Transverse colon (tissue), 4 donors: Measurements from ENCODE around the gene FAM83E. TPM values are rescaled to one million over a fixed set of nuclear protein-coding genes. Genes with fewer than 3 reads are reported as not detected.

Experiments used
- DNase-seq: peaks from one replicate; pipeline ENCODE4 v3.0.0-alpha.2; 2019
- H3K27ac ChIP-seq, 4 donors: fragments of 200-600 bp; sonication (generic); 2 replicates each; pipeline ENCODE4 v1.5.1; 2016 to 2018; ENCODE audit warnings: inconsistent platforms in 4 of 4
- H3K27me3 ChIP-seq: fragments of 200-600 bp; sonication (generic); 2 replicates; pipeline ENCODE4 v1.5.1; 2017; ENCODE audit warnings: inconsistent platforms
- H3K36me3 ChIP-seq, 4 donors: fragments of 200-600 bp; sonication (generic); 2 replicates each; pipeline ENCODE4 v1.5.1; 2017 to 2019; ENCODE audit warnings: inconsistent platforms in 4 of 4
- H3K4me1 ChIP-seq, 4 donors: fragments of 200-600 bp; sonication (generic); 2 replicates each; pipeline ENCODE4 v1.5.1; 2017 to 2020; ENCODE audit warnings: inconsistent platforms in 4 of 4
- H3K4me3 ChIP-seq, 4 donors: fragments of 200-600 bp; sonication (generic); 1 replicate in 1 of 4; 2 replicates in 3 of 4; pipeline versions ENCODE4 v1.5.1 to v1.6.1; 2017 to 2019; ENCODE audit warnings: inconsistent platforms in 4 of 4
- H3K9me3 ChIP-seq, 2 donors: fragments of 200-600 bp; sonication (generic); 2 replicates each; pipeline ENCODE4 v1.5.1; 2017 to 2019; ENCODE audit warnings: inconsistent platforms in 2 of 2
- EP300 ChIP-seq: sonication (generic); formaldehyde crosslinking; IDR thresholded peaks from one replicate; pipeline ENCODE4 v1.6.1; 2017; ENCODE audit warnings: antibody characterized with exemption, low read depth
- POLR2A ChIP-seq: fragments of 450-650 bp; IDR thresholded peaks from one replicate; pipeline ENCODE4 v1.6.1; 2016; ENCODE audit warnings: antibody characterized with exemption, mild to moderate bottlenecking, moderate library complexity
- POLR2AphosphoS5 ChIP-seq, 3 donors: sonication (generic); formaldehyde crosslinking; IDR thresholded peaks; one replicate each; pipeline ENCODE4 v1.6.1; 2016; ENCODE audit warnings: antibody characterized with exemption in 3 of 3
- WGBS, 2 donors: methylation state at CpG; one replicate each; pipeline ENCODE4 v1.1.5; 2018; ENCODE audit warnings: low coverage in 1 of 2; 5-methylcytosine and 5-hydroxymethylcytosine counted together
- in situ Hi-C, 4 donors: fragments of 200-750 bp; cut with MboI; loops; one replicate each; pipeline versions ENCODE4 v1.15.0 to v1.15.1; 2017; ENCODE audit warnings: low sequenced_read_pairs in 3 of 4, low pct_ligation_motif_present in 1 of 4, low pct_unique_long_range_greater_than_20kb in 1 of 4
- intact Hi-C: fragments of 100-400 bp; cut with DNase I; formaldehyde crosslinking; loops from one replicate; pipeline ENCODE4 v1.15.1; 2023; ENCODE audit warnings: low total_unique reads
- total RNA-seq, 4 donors: library from RNA; depleted of rRNA; stranded (reverse); fragments of >200 nt; gene quantifications; one replicate each; pipeline ENCODE4 v1.1.0, GENCODE V29; 2016
- TF ChIP-seq, protein P1 (sequence below), 5 experiments: fragments of 200-600 bp in 3 of 5; fragments of 450-650 bp in 2 of 5; sonication (generic) in 3 of 5; IDR thresholded peaks; 1 replicate in 2 of 5; 2 replicates in 3 of 5; pipeline ENCODE4 v1.5.1; 2016 to 2017; ENCODE audit warnings: antibody characterized with exemption in 5 of 5, inconsistent platforms in 3 of 5, mild to moderate bottlenecking in 2 of 5, moderate library complexity in 1 of 5

FAM83E gene
- total RNA-seq, 4 donors from 2014 or later: 97.0 to 746 (median 203) TPM

DNA sequence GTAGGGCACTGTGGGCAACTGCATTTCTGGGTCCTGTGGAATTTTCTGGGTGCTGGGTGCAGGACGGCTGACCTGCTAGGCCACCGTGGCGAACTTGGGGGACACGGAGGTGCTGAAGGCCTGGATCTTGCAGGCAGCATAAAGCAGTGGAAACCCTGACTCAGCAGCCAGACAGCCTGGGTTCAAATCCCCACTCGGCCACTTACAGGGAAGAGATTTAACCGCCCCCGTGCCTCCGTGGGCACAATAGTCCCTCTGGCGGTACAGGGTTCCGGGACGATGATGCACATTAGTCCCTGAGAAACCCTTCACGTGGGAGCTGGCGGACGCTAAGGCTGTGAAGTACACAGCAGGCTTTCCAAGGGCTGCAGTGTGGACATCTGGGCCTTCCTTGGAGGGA is 3.0 kb downstream of the FAM83E start:
- Histone ChIP-seq H3K4me3 (no peak overlapping the region), H3K9me3 (no peaks in the 10 kb centered on the region), H3K27ac (no peak overlapping the region), H3K4me1 (peaks cover 14 to 25% (median 24%) of the 10 kb centered on the region in 4 donors), H3K36me3 (peaks cover 0 to 17% (median 5%) of the 10 kb centered on the region in 4 donors), H3K27me3 (no peaks in the 10 kb centered on the region)
- no peak for DNase-seq
- in situ Hi-C loops (no loop called here), intact Hi-C loops (no loop called here)
- TF ChIP-seq POLR2AphosphoS5 (IDR thresholded peaks at IDR 0.05) (no peak), EP300 (no peak), POLR2A (no peak)
- TF ChIP-seq, protein P1, sequence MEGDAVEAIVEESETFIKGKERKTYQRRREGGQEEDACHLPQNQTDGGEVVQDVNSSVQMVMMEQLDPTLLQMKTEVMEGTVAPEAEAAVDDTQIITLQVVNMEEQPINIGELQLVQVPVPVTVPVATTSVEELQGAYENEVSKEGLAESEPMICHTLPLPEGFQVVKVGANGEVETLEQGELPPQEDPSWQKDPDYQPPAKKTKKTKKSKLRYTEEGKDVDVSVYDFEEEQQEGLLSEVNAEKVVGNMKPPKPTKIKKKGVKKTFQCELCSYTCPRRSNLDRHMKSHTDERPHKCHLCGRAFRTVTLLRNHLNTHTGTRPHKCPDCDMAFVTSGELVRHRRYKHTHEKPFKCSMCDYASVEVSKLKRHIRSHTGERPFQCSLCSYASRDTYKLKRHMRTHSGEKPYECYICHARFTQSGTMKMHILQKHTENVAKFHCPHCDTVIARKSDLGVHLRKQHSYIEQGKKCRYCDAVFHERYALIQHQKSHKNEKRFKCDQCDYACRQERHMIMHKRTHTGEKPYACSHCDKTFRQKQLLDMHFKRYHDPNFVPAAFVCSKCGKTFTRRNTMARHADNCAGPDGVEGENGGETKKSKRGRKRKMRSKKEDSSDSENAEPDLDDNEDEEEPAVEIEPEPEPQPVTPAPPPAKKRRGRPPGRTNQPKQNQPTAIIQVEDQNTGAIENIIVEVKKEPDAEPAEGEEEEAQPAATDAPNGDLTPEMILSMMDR (IDR thresholded peaks at IDR 0.05): no peak
- 90% methylated on average over 14 of the region's 14 CpGs; no CpG with 5 or more reads in 1 of the 2 donors for WGBS, 2 donors

DNA sequence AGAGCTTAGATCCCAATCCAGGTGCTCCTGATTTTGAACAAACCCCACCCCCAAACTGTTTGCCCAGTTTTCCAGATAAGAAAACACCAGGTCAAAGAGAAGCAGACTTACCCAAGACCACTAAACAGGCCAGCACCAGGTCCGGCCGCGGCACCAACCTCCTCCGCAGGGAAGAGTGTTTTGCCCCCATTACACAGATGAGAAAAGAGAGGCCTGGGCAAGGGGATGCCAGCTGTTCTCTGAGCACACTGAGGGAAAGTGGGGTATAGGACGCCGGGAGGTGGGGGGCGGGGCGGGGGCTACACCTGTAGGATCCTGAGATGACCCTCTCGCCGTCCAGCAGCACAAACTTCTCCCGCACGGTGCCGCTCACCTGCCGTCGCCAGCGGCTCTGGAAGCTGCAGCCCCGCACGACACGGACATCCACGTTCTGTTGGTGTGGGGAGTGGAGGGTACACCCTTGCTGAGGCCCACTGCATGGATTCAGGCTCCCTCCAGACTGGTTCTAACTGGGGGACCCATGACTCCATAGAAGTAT is 5.2 kb downstream of the FAM83E start:
- in situ Hi-C loops: no loop called here
- Histone ChIP-seq H3K27ac (no peak overlapping the region), H3K9me3 (no peaks in the 10 kb centered on the region), H3K4me3 (no peak overlapping the region), H3K36me3 (no peaks in the 10 kb centered on the region), H3K4me1 (peaks cover 0 to 12% (median 7%) of the 10 kb centered on the region in 4 donors), H3K27me3 (no peaks in the 10 kb centered on the region)
- 89 to 95% methylated on average over 6 to 20 of the region's 20 CpGs for WGBS, 2 donors
- TF ChIP-seq POLR2A (no peak), EP300 (no peak), POLR2AphosphoS5 (IDR thresholded peaks at IDR 0.05) (no peak)
- TF ChIP-seq, protein P1 (IDR thresholded peaks at IDR 0.05): no peak
- DNase-seq: no peak
- intact Hi-C loops: no loop called here

DNA sequence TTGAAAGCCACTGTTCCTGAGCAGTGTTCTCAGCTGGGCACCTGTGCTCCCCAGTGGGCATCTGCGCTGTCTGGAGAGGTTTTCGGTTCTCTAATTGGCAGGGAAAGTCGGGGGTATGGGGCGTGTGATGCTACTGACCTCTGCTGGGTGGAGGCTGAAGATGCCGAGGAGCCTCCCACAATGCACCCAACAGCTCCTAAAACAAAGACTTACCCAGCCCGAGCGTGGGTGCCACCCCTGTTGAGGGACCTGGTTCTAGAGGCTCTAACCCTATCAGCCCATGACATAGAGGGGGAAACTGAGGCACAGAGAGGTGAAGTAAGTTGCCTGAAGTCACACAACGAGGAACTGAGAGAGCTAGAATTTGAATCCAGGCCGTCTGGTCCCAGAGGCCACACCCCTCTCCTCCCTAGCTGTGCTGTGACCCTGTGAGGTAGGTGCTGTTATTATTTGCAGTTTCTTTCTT is 6.0 kb downstream of the FAM83E start:
- Histone ChIP-seq H3K4me3 (no peak overlapping the region), H3K36me3 (no peaks in the 10 kb centered on the region), H3K9me3 (no peaks in the 10 kb centered on the region), H3K27ac (peak overlapping the region in 1 of 4 donors; percentile 34), H3K27me3 (no peaks in the 10 kb centered on the region), H3K4me1 (peaks cover 0 to 12% (median 7%) of the 10 kb centered on the region in 4 donors)
- 12% methylated on average over 7 of the region's 9 CpGs; no CpG with 5 or more reads in 1 of the 2 donors for WGBS, 2 donors
- intact Hi-C loops (no loop called here), in situ Hi-C loops (no loop called here)
- no peak for TF ChIP-seq EP300
- no peak for TF ChIP-seq POLR2AphosphoS5 (IDR thresholded peaks at IDR 0.05)
- TF ChIP-seq, protein P1 (IDR thresholded peaks at IDR 0.05): peak; percentile 30 to 47 (median 37)
- peak; percentile 68 for DNase-seq

DNA sequence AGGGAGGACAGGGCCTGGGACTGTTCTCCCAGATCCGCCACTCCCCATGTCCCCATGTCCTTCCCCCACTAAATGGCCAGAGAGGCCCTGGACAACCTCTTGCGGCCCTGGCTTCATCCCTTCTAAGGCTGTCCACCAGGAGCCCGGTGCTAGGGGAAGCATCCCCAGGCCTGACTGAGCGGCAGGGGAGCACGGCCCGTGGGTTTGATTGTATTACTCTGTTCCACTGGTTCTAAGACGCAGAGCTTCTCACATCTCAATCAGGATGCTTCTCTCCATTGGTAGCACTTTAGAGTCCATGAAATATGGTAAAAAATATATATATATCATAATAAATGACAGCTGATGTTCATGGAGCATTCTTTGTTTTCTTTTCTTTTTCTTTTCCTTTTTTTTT is 7.5 kb downstream of the FAM83E start:
- WGBS, 2 donors: 89 to 90% methylated on average over 5 to 7 of the region's 7 CpGs
- intact Hi-C loops: no loop called here
- H3K27ac ChIP-seq: no peak overlapping the region
- no peak for DNase-seq
- no peak overlapping the region for H3K4me3 ChIP-seq
- no peaks in the 10 kb centered on the region for H3K36me3 ChIP-seq
- no peaks in the 10 kb centered on the region for H3K9me3 ChIP-seq
- H3K27me3 ChIP-seq: no peaks in the 10 kb centered on the region
- in situ Hi-C loops: no loop called here
- H3K4me1 ChIP-seq: peaks cover 0 to 15% (median 3%) of the 10 kb centered on the region in 4 donors
- TF ChIP-seq, protein P1 (IDR thresholded peaks at IDR 0.05): no peak
- no peak for TF ChIP-seq POLR2A
- no peak for TF ChIP-seq POLR2AphosphoS5 (IDR thresholded peaks at IDR 0.05)
- TF ChIP-seq EP300: no peak
